Measurements from ENCODE around the gene SERPINE1.

DNA sequence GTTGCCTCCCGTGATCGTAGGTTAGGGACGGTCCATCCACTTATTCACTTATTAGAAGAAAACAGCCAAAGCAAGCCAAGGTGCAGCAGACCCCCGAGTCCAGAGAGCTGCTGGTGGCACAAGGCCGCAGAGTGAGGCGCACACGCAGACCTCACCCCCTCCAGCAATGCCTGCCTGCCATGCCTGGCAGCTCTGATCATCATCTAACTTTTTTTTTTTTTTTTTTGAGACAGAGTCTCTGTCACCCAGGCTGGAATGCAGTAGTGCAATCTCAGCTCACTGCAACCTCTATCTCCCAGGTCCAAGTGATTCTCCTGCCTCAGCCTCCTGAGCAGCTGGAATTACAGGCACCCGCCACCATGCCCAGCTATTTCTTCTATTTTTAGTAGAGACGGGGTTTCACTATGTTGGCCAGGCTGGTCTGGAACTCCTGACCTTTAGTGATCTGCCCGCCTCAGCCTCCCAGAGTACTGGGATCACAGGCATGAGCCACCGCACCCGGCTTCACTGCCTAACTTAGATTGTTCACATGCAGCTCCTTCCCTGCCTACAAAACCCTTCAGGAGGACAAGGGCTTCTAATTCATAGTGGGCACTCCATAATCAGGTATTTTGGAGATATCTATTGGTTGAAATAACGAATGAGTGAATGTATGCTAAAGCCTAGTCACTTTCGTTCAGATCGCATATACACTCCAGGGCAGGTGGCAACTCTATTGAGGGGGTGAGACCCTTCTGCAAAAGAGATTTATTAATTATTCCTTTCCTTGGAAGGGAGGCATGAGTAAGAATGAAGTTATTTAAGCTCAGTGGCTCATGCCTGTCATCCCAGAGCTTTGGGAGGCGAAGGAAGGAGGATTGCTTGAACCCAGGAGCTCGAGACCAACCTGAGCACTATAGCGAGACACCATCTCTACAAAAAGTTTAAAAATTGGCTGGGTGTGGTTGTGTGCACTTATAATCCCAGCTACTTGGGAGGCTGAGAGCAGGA is 25.8 kb upstream of the SERPINE1 start:
- TF ChIP-seq, protein P1, sequence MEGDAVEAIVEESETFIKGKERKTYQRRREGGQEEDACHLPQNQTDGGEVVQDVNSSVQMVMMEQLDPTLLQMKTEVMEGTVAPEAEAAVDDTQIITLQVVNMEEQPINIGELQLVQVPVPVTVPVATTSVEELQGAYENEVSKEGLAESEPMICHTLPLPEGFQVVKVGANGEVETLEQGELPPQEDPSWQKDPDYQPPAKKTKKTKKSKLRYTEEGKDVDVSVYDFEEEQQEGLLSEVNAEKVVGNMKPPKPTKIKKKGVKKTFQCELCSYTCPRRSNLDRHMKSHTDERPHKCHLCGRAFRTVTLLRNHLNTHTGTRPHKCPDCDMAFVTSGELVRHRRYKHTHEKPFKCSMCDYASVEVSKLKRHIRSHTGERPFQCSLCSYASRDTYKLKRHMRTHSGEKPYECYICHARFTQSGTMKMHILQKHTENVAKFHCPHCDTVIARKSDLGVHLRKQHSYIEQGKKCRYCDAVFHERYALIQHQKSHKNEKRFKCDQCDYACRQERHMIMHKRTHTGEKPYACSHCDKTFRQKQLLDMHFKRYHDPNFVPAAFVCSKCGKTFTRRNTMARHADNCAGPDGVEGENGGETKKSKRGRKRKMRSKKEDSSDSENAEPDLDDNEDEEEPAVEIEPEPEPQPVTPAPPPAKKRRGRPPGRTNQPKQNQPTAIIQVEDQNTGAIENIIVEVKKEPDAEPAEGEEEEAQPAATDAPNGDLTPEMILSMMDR (IDR thresholded peaks at IDR 0.05): no peak
- no peak for TF ChIP-seq POLR2A (IDR thresholded peaks at IDR 0.05)

Data from Peyer's patch (tissue), 4 donors.